SK-N-SH treated with all-trans-retinoic acid at 6 μM for 48 hours (cell line): ENCODE measurements around the gene TRIM71.

Source experiments
- ATAC-seq: fragments of 200-7000 bp; cut with Tn5 transposase; 3 replicates; pipeline ENCODE4 v1.9.1; 2020; ENCODE audit warnings: mild to moderate bottlenecking, moderate library complexity
- ARNTL ChIP-seq: fragments of 450-650 bp; formaldehyde crosslinking; IDR thresholded peaks from 2 replicates; pipeline ENCODE4 v1.5.0; 2020; ENCODE audit warnings: low read depth, mild to moderate bottlenecking, moderate library complexity, borderline replicate concordance
- BACH2 ChIP-seq: fragments of 250-450 bp; sonication (Bioruptor Pico); IDR thresholded peaks from 2 replicates; pipeline ENCODE4 v1.9.0; 2021; ENCODE audit warnings: mild to moderate bottlenecking, borderline replicate concordance
- CSDC2 ChIP-seq: fragments of 250-450 bp; sonication (Bioruptor Pico); IDR thresholded peaks from 2 replicates; pipeline ENCODE4 v1.5.0; 2020; ENCODE audit warnings: mild to moderate bottlenecking, moderate library complexity
- CSRNP3 ChIP-seq: fragments of 250-450 bp; sonication (Bioruptor Pico); IDR thresholded peaks from 2 replicates; pipeline ENCODE4 v1.5.1; 2021; ENCODE audit warnings: mild to moderate bottlenecking, moderate library complexity
- ESRRG ChIP-seq: fragments of 250-450 bp; sonication (Bioruptor Pico); IDR thresholded peaks from 2 replicates; pipeline ENCODE4 v1.6.1; 2021; ENCODE audit warnings: mild to moderate bottlenecking
- ISL1 ChIP-seq: fragments of 250-450 bp; sonication (Bioruptor Pico); IDR thresholded peaks from 2 replicates; pipeline ENCODE4 v2.1.2; 2022; ENCODE audit warnings: mild to moderate bottlenecking, moderate library complexity
- OSR1 ChIP-seq: fragments of 250-450 bp; sonication (Bioruptor Pico); IDR thresholded peaks from 2 replicates; pipeline ENCODE4 v1.8.0; 2022; ENCODE audit warnings: moderate library complexity, mild to moderate bottlenecking, inconsistent platforms
- PPARA ChIP-seq: fragments of 250-450 bp; sonication (Bioruptor Pico); IDR thresholded peaks from 2 replicates; pipeline ENCODE4 v1.5.0; 2020; ENCODE audit warnings: mild to moderate bottlenecking, borderline replicate concordance
- RARB ChIP-seq: fragments of 250-450 bp; sonication (Bioruptor Pico); IDR thresholded peaks from 2 replicates; pipeline ENCODE4 v1.8.0; 2021; ENCODE audit warnings: mild to moderate bottlenecking, moderate library complexity
- SNAI2 ChIP-seq: fragments of 250-450 bp; sonication (Bioruptor Pico); IDR thresholded peaks from 2 replicates; pipeline ENCODE4 v1.5.0; 2020; ENCODE audit warnings: mild to moderate bottlenecking, moderate library complexity
- TCF4 ChIP-seq: fragments of 250-450 bp; sonication (Bioruptor Pico); IDR thresholded peaks from 2 replicates; pipeline ENCODE4 v1.8.0; 2021; ENCODE audit warnings: mild to moderate bottlenecking, moderate library complexity, borderline replicate concordance
- TSHZ2 ChIP-seq: fragments of 250-450 bp; sonication (Bioruptor Pico); IDR thresholded peaks from 2 replicates; pipeline ENCODE4 v1.5.0; 2020; ENCODE audit warnings: mild to moderate bottlenecking, moderate library complexity
- ZC3H10 ChIP-seq: fragments of 250-450 bp; sonication (Bioruptor Pico); IDR thresholded peaks from 2 replicates; pipeline ENCODE4 v1.5.1; 2021; ENCODE audit warnings: mild to moderate bottlenecking, moderate library complexity
- ZFP3 ChIP-seq: fragments of 250-450 bp; sonication (Bioruptor Pico); IDR thresholded peaks from 2 replicates; pipeline ENCODE4 v1.5.0; 2020; ENCODE audit warnings: mild to moderate bottlenecking, moderate library complexity
- ZFP30 ChIP-seq: fragments of 450-650 bp; formaldehyde crosslinking; IDR thresholded peaks from 2 replicates; pipeline ENCODE4 v1.5.0; 2022; ENCODE audit warnings: mild to moderate bottlenecking, moderate library complexity
- ZNF565 ChIP-seq: fragments of 450-650 bp; formaldehyde crosslinking; conservative IDR thresholded peaks from 2 replicates; pipeline ENCODE4 v1.5.0; 2020; ENCODE audit warnings: low read depth, mild to moderate bottlenecking, moderate library complexity
- ZNF8 ChIP-seq: fragments of 450-650 bp; formaldehyde crosslinking; IDR thresholded peaks from 2 replicates; pipeline ENCODE4 v1.5.0; 2020; ENCODE audit warnings: mild to moderate bottlenecking, moderate library complexity
- TF ChIP-seq, protein P1 (sequence below): fragments of 250-450 bp; sonication (Bioruptor Pico); IDR thresholded peaks from 2 replicates; pipeline ENCODE4 v1.5.1; 2020; ENCODE audit warnings: low read depth, mild to moderate bottlenecking, moderate library complexity
- TF ChIP-seq, protein P2 (sequence below): fragments of 250-450 bp; sonication (Bioruptor Pico); IDR thresholded peaks from 2 replicates; pipeline ENCODE4 v1.8.0; 2021; ENCODE audit warnings: low read depth, mild to moderate bottlenecking, moderate library complexity, borderline replicate concordance

TRIM71 gene

GRCh38 chr3:32850636-32851035, 32.8 kb downstream of the TRIM71 start:
- TF ChIP-seq ZNF565 (no peak), SNAI2 (CRISPR knock-in tag) (no peak), TSHZ2 (CRISPR knock-in tag) (no peak), ZC3H10 (no peak), ZFP30 (no peak), RARB (CRISPR knock-in tag) (no peak), CSRNP3 (CRISPR knock-in tag) (no peak), OSR1 (CRISPR knock-in tag) (no peak), ZNF8 (CRISPR knock-in tag) (no peak), TCF4 (CRISPR knock-in tag) (no peak), BACH2 (CRISPR knock-in tag) (no peak)
- ATAC-seq: no peak

- TF ChIP-seq ISL1 (CRISPR knock-in tag) (no peak), OSR1 (CRISPR knock-in tag) (no peak), ZFP30 (no peak), ZFP3 (no peak)
- TF ChIP-seq, protein P1, sequence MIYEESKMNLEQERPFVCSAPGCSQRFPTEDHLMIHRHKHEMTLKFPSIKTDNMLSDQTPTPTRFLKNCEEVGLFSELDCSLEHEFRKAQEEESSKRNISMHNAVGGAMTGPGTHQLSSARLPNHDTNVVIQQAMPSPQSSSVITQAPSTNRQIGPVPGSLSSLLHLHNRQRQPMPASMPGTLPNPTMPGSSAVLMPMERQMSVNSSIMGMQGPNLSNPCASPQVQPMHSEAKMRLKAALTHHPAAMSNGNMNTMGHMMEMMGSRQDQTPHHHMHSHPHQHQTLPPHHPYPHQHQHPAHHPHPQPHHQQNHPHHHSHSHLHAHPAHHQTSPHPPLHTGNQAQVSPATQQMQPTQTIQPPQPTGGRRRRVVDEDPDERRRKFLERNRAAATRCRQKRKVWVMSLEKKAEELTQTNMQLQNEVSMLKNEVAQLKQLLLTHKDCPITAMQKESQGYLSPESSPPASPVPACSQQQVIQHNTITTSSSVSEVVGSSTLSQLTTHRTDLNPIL (CRISPR knock-in tag): no peak
- ATAC-seq: no peak
Measured at GRCh38 chr3:32852146-32852545, 34.3 kb downstream of the TRIM71 start.

DNA sequence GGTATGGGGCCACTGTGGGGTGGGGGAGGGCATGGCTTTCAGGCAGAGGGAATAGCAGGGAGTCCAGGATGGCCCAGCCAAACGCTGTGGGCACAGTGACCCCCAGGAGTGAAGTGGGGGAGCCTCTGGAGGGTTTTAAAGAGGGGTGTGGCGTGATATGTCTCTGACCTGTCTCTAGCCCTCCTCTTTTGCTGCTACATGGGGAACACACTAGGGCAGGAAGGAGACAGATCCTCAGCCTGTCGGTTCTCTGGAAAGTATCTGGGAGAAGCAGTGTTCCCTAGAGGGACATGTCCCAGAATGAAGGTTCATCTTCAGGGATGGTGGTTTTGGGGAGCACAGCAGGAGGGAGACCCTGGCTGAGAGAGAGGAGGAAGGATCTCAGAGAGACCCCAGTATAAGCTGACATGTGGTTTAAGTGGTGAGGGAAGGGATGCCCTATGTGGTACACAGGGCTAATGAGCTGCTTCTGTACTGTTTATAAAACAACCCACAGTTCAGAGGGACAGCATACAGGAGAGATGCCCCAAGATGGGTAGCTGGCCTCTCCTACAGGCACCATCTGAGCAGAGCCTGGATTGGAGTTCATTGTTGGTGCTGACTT, 37.7 kb downstream of the TRIM71 start:
- ATAC-seq: no peak
- no peak for TF ChIP-seq ESRRG
- TF ChIP-seq RARB (CRISPR knock-in tag): no peak
- TF ChIP-seq, protein P2, sequence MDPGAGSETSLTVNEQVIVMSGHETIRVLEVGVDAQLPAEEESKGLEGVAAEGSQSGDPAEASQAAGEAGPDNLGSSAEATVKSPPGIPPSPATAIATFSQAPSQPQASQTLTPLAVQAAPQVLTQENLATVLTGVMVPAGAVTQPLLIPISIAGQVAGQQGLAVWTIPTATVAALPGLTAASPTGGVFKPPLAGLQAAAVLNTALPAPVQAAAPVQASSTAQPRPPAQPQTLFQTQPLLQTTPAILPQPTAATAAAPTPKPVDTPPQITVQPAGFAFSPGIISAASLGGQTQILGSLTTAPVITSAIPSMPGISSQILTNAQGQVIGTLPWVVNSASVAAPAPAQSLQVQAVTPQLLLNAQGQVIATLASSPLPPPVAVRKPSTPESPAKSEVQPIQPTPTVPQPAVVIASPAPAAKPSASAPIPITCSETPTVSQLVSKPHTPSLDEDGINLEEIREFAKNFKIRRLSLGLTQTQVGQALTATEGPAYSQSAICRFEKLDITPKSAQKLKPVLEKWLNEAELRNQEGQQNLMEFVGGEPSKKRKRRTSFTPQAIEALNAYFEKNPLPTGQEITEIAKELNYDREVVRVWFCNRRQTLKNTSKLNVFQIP (CRISPR knock-in tag): no peak
- no peak for TF ChIP-seq ZNF8 (CRISPR knock-in tag)
- no peak for TF ChIP-seq CSDC2
- TF ChIP-seq PPARA (CRISPR knock-in tag): no peak
- TF ChIP-seq ISL1 (CRISPR knock-in tag): no peak
- no peak for TF ChIP-seq ARNTL
- no peak for TF ChIP-seq TCF4 (CRISPR knock-in tag)
- no peak for TF ChIP-seq ZC3H10
- TF ChIP-seq, protein P1 (CRISPR knock-in tag): no peak

- no peak for TF ChIP-seq OSR1 (CRISPR knock-in tag)
- TF ChIP-seq CSRNP3 (CRISPR knock-in tag): no peak
- TF ChIP-seq TCF4 (CRISPR knock-in tag): no peak
- no peak for TF ChIP-seq ZNF565
- TF ChIP-seq ARNTL: no peak
- TF ChIP-seq, protein P2 (CRISPR knock-in tag): no peak
- TF ChIP-seq RARB (CRISPR knock-in tag): no peak
- TF ChIP-seq, all 23 proteins: peak for 0
- no peak for ATAC-seq
Measured at GRCh38 chr3:32856355-32856889, 38.6 kb downstream of the TRIM71 start.
